ENCODE results near the gene NOTUM. TPM values are rescaled to one million over a fixed set of nuclear protein-coding genes. Genes with fewer than 3 reads are reported as not detected.

The NOTUM gene
- total RNA-seq, 4 donors from 2014 or later: not detected

GRCh38 chr17:81944858-81945257 lies 16.1 kb downstream of the NOTUM start:
- WGBS, 2 donors: 91 to 92% methylated on average over 9 of the region's 9 CpGs
- Histone ChIP-seq H3K27ac (no peak overlapping the region), H3K27me3 (peaks cover 0 to 49% of the 10 kb centered on the region in 2 donors), H3K9me3 (no peaks in the 10 kb centered on the region), H3K36me3 (no peaks in the 10 kb centered on the region), H3K4me3 (no peak overlapping the region), H3K4me1 (peaks cover 0 to 12% (median 0%) of the 10 kb centered on the region in 4 donors)
- TF ChIP-seq POLR2A (IDR thresholded peaks at IDR 0.05) (no peak), CTCF (IDR thresholded peaks at IDR 0.05) (no peak), EP300 (IDR thresholded peaks at IDR 0.05) (no peak)
- DNase-seq (ENCODE audit: low spot score in 2 of 2): no peak

- no peak for TF ChIP-seq CTCF (IDR thresholded peaks at IDR 0.05)
- no peak for TF ChIP-seq EP300 (IDR thresholded peaks at IDR 0.05)
- no peak for TF ChIP-seq POLR2A (IDR thresholded peaks at IDR 0.05)
- Histone ChIP-seq H3K27me3 (peaks cover 0 to 57% of the 10 kb centered on the region in 2 donors), H3K4me3 (no peak overlapping the region), H3K9me3 (no peaks in the 10 kb centered on the region), H3K36me3 (no peaks in the 10 kb centered on the region), H3K4me1 (peaks cover 0 to 30% (median 0%) of the 10 kb centered on the region in 4 donors), H3K27ac (no peak overlapping the region)
- WGBS, 2 donors: 39 to 48% methylated on average over 11 of the region's 12 CpGs
- DNase-seq (ENCODE audit: low spot score in 2 of 2): no peak
Measured at GRCh38 chr17:81942167-81942553, 18.8 kb downstream of the NOTUM start.

- no peak overlapping the region for H3K4me3 ChIP-seq
- DNase-seq (ENCODE audit: low spot score in 2 of 2): no peak
- peaks cover 0 to 61% of the 10 kb centered on the region in 2 donors for H3K27me3 ChIP-seq
- WGBS, 2 donors: 9 to 59% methylated on average over 14 to 23 of the region's 30 CpGs
- no peaks in the 10 kb centered on the region for H3K9me3 ChIP-seq
- peaks cover 0 to 35% (median 4%) of the 10 kb centered on the region in 4 donors for H3K4me1 ChIP-seq
- no peak overlapping the region for H3K27ac ChIP-seq
- TF ChIP-seq EP300 (IDR thresholded peaks at IDR 0.05) (no peak), CTCF (IDR thresholded peaks at IDR 0.05) (no peak), POLR2A (IDR thresholded peaks at IDR 0.05) (no peak)
- H3K36me3 ChIP-seq: no peaks in the 10 kb centered on the region
Measured at GRCh38 chr17:81941484-81942166, 19.4 kb downstream of the NOTUM start.

- Histone ChIP-seq H3K4me1 (peaks cover 0 to 39% (median 7%) of the 10 kb centered on the region in 4 donors), H3K4me3 (no peak overlapping the region), H3K9me3 (no peaks in the 10 kb centered on the region), H3K27me3 (peaks cover 0 to 68% of the 10 kb centered on the region in 2 donors), H3K27ac (no peak overlapping the region), H3K36me3 (no peaks in the 10 kb centered on the region)
- WGBS, 2 donors: 91 to 92% methylated on average over 39 to 40 of the region's 56 CpGs
- TF ChIP-seq POLR2A (IDR thresholded peaks at IDR 0.05) (no peak), EP300 (IDR thresholded peaks at IDR 0.05) (no peak), CTCF (IDR thresholded peaks at IDR 0.05) (no peak)
- no peak for DNase-seq (ENCODE audit: low spot score in 2 of 2)
Measured at GRCh38 chr17:81940538-81941483, 20.2 kb downstream of the NOTUM start.
